ENCODE results near the gene EPHB1.

Gene EPHB1

GRCh38 chr3:134972836-134973455 lies 177.9 kb downstream of the EPHB1 start:
- no peak overlapping the region for H2BK15ac ChIP-seq (ENCODE audit: low read length)
- H3K4me3 ChIP-seq (ENCODE audit: low read length in 2 of 2) = no peak overlapping the region
- H2AK5ac ChIP-seq (ENCODE audit: low read depth, low read length) = no peak overlapping the region
- no peak overlapping the region for H2AFZ ChIP-seq (ENCODE audit: low read length)
- peak overlapping the region; percentile 24 for H3K9ac ChIP-seq (ENCODE audit: low read depth, low read length, poor library complexity)
- H2BK120ac ChIP-seq (ENCODE audit: low read depth, low read length) = no peak overlapping the region
- no CpG with 5 or more reads among the region's 2 CpGs for WGBS, 2 donors (ENCODE audit: extremely low coverage in 2 of 2, insufficient read length in 2 of 2, insufficient replicate concordance in 1 of 2)
- no peak overlapping the region for H3K4me2 ChIP-seq (ENCODE audit: insufficient read depth, low read length, poor library complexity, severe bottlenecking)
- no peak overlapping the region for H3K4ac ChIP-seq (ENCODE audit: low read length)
- no peak overlapping the region for H3K23ac ChIP-seq (ENCODE audit: low read depth, low read length, poor library complexity)
- no peaks in the 10 kb centered on the region for H3K36me3 ChIP-seq (replicated peaks in 1 of 2; ENCODE audit: control insufficient read depth in 2 of 2, insufficient read depth in 2 of 2, low read length in 2 of 2)
- H4K8ac ChIP-seq (ENCODE audit: low read depth, low read length) = no peak overlapping the region
- H3K9me3 ChIP-seq (replicated peaks in 1 of 2; ENCODE audit: control insufficient read depth in 2 of 2, insufficient read depth in 1 of 2, low read depth in 1 of 2, low read length in 2 of 2) = no peaks in the 10 kb centered on the region
- DNase-seq (ENCODE audit: low spot score) = no peak
- H4K91ac ChIP-seq (ENCODE audit: low read depth, low read length, poor library complexity) = no peak overlapping the region
- H3K4me1 ChIP-seq (ENCODE audit: control insufficient read depth in 2 of 2, insufficient read depth in 1 of 2, low read depth in 1 of 2, low read length in 2 of 2) = peaks cover 7 to 13% of the 10 kb centered on the region in 2 donors
- no peaks in the 10 kb centered on the region for H3K79me1 ChIP-seq (ENCODE audit: low read depth, low read length)
- H3K14ac ChIP-seq (ENCODE audit: low read length) = peak overlapping the region; percentile 60
- no peak overlapping the region for H2BK12ac ChIP-seq (ENCODE audit: low read length)
- no peaks in the 10 kb centered on the region for H3K27me3 ChIP-seq (ENCODE audit: control insufficient read depth in 3 of 3, insufficient read depth in 3 of 3, low read depth in 1 of 3, low read length in 3 of 3)
- no peak overlapping the region for H3K18ac ChIP-seq (ENCODE audit: low read length)
- no peak overlapping the region for H2BK5ac ChIP-seq (ENCODE audit: low read length)
- H3K27ac ChIP-seq (replicated peaks; ENCODE audit: low read length) = no peak overlapping the region

- H3K4me2 ChIP-seq (ENCODE audit: insufficient read depth, low read length, poor library complexity, severe bottlenecking) = no peak overlapping the region
- H2AFZ ChIP-seq (ENCODE audit: low read length) = no peak overlapping the region
- no peak overlapping the region for H3K4ac ChIP-seq (ENCODE audit: low read length)
- H3K9ac ChIP-seq (ENCODE audit: low read depth, low read length, poor library complexity) = no peak overlapping the region
- H3K4me1 ChIP-seq (ENCODE audit: control insufficient read depth in 2 of 2, insufficient read depth in 1 of 2, low read depth in 1 of 2, low read length in 2 of 2) = peaks cover 9 to 13% of the 10 kb centered on the region in 2 donors
- no CpG with 5 or more reads among the region's 3 CpGs for whole genome bisulfite sequencing, 2 donors (ENCODE audit: extremely low coverage in 2 of 2, insufficient read length in 2 of 2, insufficient replicate concordance in 1 of 2)
- no peak overlapping the region for H2BK120ac ChIP-seq (ENCODE audit: low read depth, low read length)
- H3K27me3 ChIP-seq (ENCODE audit: control insufficient read depth in 3 of 3, insufficient read depth in 3 of 3, low read depth in 1 of 3, low read length in 3 of 3) = no peaks in the 10 kb centered on the region
- no peak overlapping the region for H3K18ac ChIP-seq (ENCODE audit: low read length)
- H3K23ac ChIP-seq (ENCODE audit: low read depth, low read length, poor library complexity) = no peak overlapping the region
- no peak overlapping the region for H2BK5ac ChIP-seq (ENCODE audit: low read length)
- no peak overlapping the region for H2AK5ac ChIP-seq (ENCODE audit: low read depth, low read length)
- H3K79me1 ChIP-seq (ENCODE audit: low read depth, low read length) = no peaks in the 10 kb centered on the region
- no peak overlapping the region for H3K14ac ChIP-seq (ENCODE audit: low read length)
- no peak overlapping the region for H4K8ac ChIP-seq (ENCODE audit: low read depth, low read length)
- no peaks in the 10 kb centered on the region for H3K9me3 ChIP-seq (replicated peaks in 1 of 2; ENCODE audit: control insufficient read depth in 2 of 2, insufficient read depth in 1 of 2, low read depth in 1 of 2, low read length in 2 of 2)
- no peak overlapping the region for H4K91ac ChIP-seq (ENCODE audit: low read depth, low read length, poor library complexity)
- H3K36me3 ChIP-seq (replicated peaks in 1 of 2; ENCODE audit: control insufficient read depth in 2 of 2, insufficient read depth in 2 of 2, low read length in 2 of 2) = no peaks in the 10 kb centered on the region
- H3K4me3 ChIP-seq (ENCODE audit: low read length in 2 of 2) = no peak overlapping the region
- H2BK15ac ChIP-seq (ENCODE audit: low read length) = no peak overlapping the region
- DNase-seq (ENCODE audit: low spot score) = no peak
- no peak overlapping the region for H2BK12ac ChIP-seq (ENCODE audit: low read length)
- no peak overlapping the region for H3K27ac ChIP-seq (replicated peaks; ENCODE audit: low read length)
These were observed 179.6 kb downstream of the EPHB1 start for GRCh38 chr3:134974624-134975023.

DNA sequence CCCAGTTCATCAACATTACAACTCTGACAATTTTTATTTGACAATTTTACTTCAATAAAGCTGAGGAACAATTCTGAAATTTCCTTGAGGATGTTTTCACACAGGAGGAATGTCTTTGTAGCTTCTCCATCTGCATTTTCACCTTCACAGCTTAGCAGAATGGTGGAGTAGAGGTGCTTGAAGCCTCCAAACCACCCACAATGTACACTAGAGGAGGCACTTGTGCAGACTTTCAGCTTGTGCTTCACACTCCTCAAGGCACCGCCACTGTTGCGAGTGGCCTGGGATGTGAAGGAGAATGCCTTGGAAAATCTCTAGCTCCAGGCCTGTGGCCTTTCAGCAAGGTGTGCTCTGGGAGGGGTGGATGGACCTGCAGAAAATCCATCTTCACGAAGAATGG lies 181.9 kb downstream of the EPHB1 start:
- Histone ChIP-seq H3K4ac (ENCODE audit: low read length) (no peak overlapping the region), H2BK5ac (ENCODE audit: low read length) (no peak overlapping the region), H2AFZ (ENCODE audit: low read length) (no peak overlapping the region), H3K4me3 (ENCODE audit: low read length in 2 of 2) (no peak overlapping the region), H3K27me3 (ENCODE audit: control insufficient read depth in 3 of 3, insufficient read depth in 3 of 3, low read depth in 1 of 3, low read length in 3 of 3) (no peaks in the 10 kb centered on the region), H3K9ac (ENCODE audit: low read depth, low read length, poor library complexity) (no peak overlapping the region), H3K14ac (ENCODE audit: low read length) (no peak overlapping the region), H3K36me3 (replicated peaks in 1 of 2; ENCODE audit: control insufficient read depth in 2 of 2, insufficient read depth in 2 of 2, low read length in 2 of 2) (no peaks in the 10 kb centered on the region), H3K23ac (ENCODE audit: low read depth, low read length, poor library complexity) (no peak overlapping the region), H2BK15ac (ENCODE audit: low read length) (no peak overlapping the region), H4K8ac (ENCODE audit: low read depth, low read length) (no peak overlapping the region), H3K9me3 (replicated peaks in 1 of 2; ENCODE audit: control insufficient read depth in 2 of 2, insufficient read depth in 1 of 2, low read depth in 1 of 2, low read length in 2 of 2) (no peaks in the 10 kb centered on the region), H3K18ac (ENCODE audit: low read length) (no peak overlapping the region), H2BK120ac (ENCODE audit: low read depth, low read length) (no peak overlapping the region), H3K27ac (replicated peaks; ENCODE audit: low read length) (no peak overlapping the region), H2BK12ac (ENCODE audit: low read length) (no peak overlapping the region), H2AK5ac (ENCODE audit: low read depth, low read length) (no peak overlapping the region), H3K79me1 (ENCODE audit: low read depth, low read length) (no peaks in the 10 kb centered on the region), H3K4me2 (ENCODE audit: insufficient read depth, low read length, poor library complexity, severe bottlenecking) (no peak overlapping the region), H4K91ac (ENCODE audit: low read depth, low read length, poor library complexity) (no peak overlapping the region), H3K4me1 (ENCODE audit: control insufficient read depth in 2 of 2, insufficient read depth in 1 of 2, low read depth in 1 of 2, low read length in 2 of 2) (peaks cover 1 to 3% of the 10 kb centered on the region in 2 donors)
- DNase-seq (ENCODE audit: low spot score) = no peak
- WGBS, 2 donors (ENCODE audit: extremely low coverage in 2 of 2, insufficient read length in 2 of 2, insufficient replicate concordance in 1 of 2) = no CpG with 5 or more reads among the region's 3 CpGs

- H3K36me3 ChIP-seq (replicated peaks in 1 of 2; ENCODE audit: control insufficient read depth in 2 of 2, insufficient read depth in 2 of 2, low read length in 2 of 2) = no peaks in the 10 kb centered on the region
- no peak overlapping the region for H3K4me2 ChIP-seq (ENCODE audit: insufficient read depth, low read length, poor library complexity, severe bottlenecking)
- WGBS, 2 donors (ENCODE audit: extremely low coverage in 2 of 2, insufficient read length in 2 of 2, insufficient replicate concordance in 1 of 2) = no CpG with 5 or more reads among the region's 1 CpG
- H3K23ac ChIP-seq (ENCODE audit: low read depth, low read length, poor library complexity) = no peak overlapping the region
- no peak overlapping the region for H3K27ac ChIP-seq (replicated peaks; ENCODE audit: low read length)
- no peak for DNase-seq (ENCODE audit: low spot score)
- H3K4ac ChIP-seq (ENCODE audit: low read length) = no peak overlapping the region
- H4K8ac ChIP-seq (ENCODE audit: low read depth, low read length) = no peak overlapping the region
- H3K79me1 ChIP-seq (ENCODE audit: low read depth, low read length) = no peaks in the 10 kb centered on the region
- no peak overlapping the region for H4K91ac ChIP-seq (ENCODE audit: low read depth, low read length, poor library complexity)
- H3K4me3 ChIP-seq (ENCODE audit: low read length in 2 of 2) = no peak overlapping the region
- no peak overlapping the region for H2AFZ ChIP-seq (ENCODE audit: low read length)
- no peak overlapping the region for H3K9ac ChIP-seq (ENCODE audit: low read depth, low read length, poor library complexity)
- H3K14ac ChIP-seq (ENCODE audit: low read length) = no peak overlapping the region
- no peaks in the 10 kb centered on the region for H3K27me3 ChIP-seq (ENCODE audit: control insufficient read depth in 3 of 3, insufficient read depth in 3 of 3, low read depth in 1 of 3, low read length in 3 of 3)
- no peak overlapping the region for H2BK120ac ChIP-seq (ENCODE audit: low read depth, low read length)
- peaks cover 0 to 6% of the 10 kb centered on the region in 2 donors for H3K4me1 ChIP-seq (ENCODE audit: control insufficient read depth in 2 of 2, insufficient read depth in 1 of 2, low read depth in 1 of 2, low read length in 2 of 2)
- H2BK15ac ChIP-seq (ENCODE audit: low read length) = no peak overlapping the region
- H2BK12ac ChIP-seq (ENCODE audit: low read length) = peak overlapping the region; percentile 1
- H3K18ac ChIP-seq (ENCODE audit: low read length) = no peak overlapping the region
- H2BK5ac ChIP-seq (ENCODE audit: low read length) = no peak overlapping the region
- no peaks in the 10 kb centered on the region for H3K9me3 ChIP-seq (replicated peaks in 1 of 2; ENCODE audit: control insufficient read depth in 2 of 2, insufficient read depth in 1 of 2, low read depth in 1 of 2, low read length in 2 of 2)
- H2AK5ac ChIP-seq (ENCODE audit: low read depth, low read length) = no peak overlapping the region
These were observed 183.6 kb downstream of the EPHB1 start for GRCh38 chr3:134978658-134979057.
